GM23338 (cell line): ENCODE data around the gene NUDCD2. TPM values are rescaled to one million over a fixed set of nuclear protein-coding genes. Genes with fewer than 3 reads are reported as not detected.

ENCODE experiments used
- ATAC-seq: fragments of 200-7000 bp; cut with Tn5 transposase; 3 replicates; pipeline ENCODE4 v1.9.1; 2020
- DNase-seq: peaks from one replicate; pipeline ENCODE4 v3.0.0-alpha.2; 2015; ENCODE audit warnings: low spot score
- H2AFZ ChIP-seq: fragments of 200-600 bp; sonication (generic); 2 replicates; pipeline ENCODE4 v1.8.0; 2016; ENCODE audit warnings: antibody characterized with exemption, mild to moderate bottlenecking, moderate library complexity
- H3F3A ChIP-seq: fragments of 200-600 bp; sonication (generic); replicated peaks from 2 replicates; pipeline ENCODE4 v1.8.0; 2017; ENCODE audit warnings: antibody characterized with exemption, mixed run types, low read depth
- H3K27ac ChIP-seq: fragments of 200-600 bp; sonication (generic); 2 replicates; pipeline ENCODE4 v1.6.1; 2016; ENCODE audit warnings: low read depth
- H3K27me3 ChIP-seq: fragments of 200-600 bp; sonication (generic); 2 replicates; pipeline ENCODE4 v1.8.0; 2016; ENCODE audit warnings: mild to moderate bottlenecking, mixed run types, moderate library complexity; ENCODE audit not compliant: insufficient read depth
- H3K36me3 ChIP-seq: fragments of 200-600 bp; sonication (generic); 2 replicates; pipeline ENCODE4 v1.8.0; 2016; ENCODE audit warnings: mild to moderate bottlenecking; ENCODE audit not compliant: insufficient read depth
- H3K4me1 ChIP-seq: fragments of 200-600 bp; sonication (generic); 2 replicates; pipeline ENCODE4 v1.8.0; 2016; ENCODE audit warnings: mild to moderate bottlenecking, moderate library complexity; ENCODE audit not compliant: insufficient read depth
- H3K4me2 ChIP-seq: fragments of 200-600 bp; sonication (generic); 2 replicates; pipeline ENCODE4 v1.7.1; 2017; ENCODE audit warnings: mixed run types
- H3K4me3 ChIP-seq: fragments of 200-600 bp; sonication (generic); 2 replicates; pipeline ENCODE4 v1.6.1; 2016; ENCODE audit warnings: mixed run types
- H3K79me2 ChIP-seq: fragments of 200-600 bp; sonication (generic); replicated peaks from 2 replicates; pipeline ENCODE4 v1.8.0; 2017; ENCODE audit warnings: mild to moderate bottlenecking; ENCODE audit not compliant: insufficient read depth
- H3K9me2 ChIP-seq: fragments of 200-600 bp; sonication (generic); 2 replicates; pipeline ENCODE4 v1.8.0; 2017; ENCODE audit not compliant: insufficient read depth
- H4K20me1 ChIP-seq: fragments of 200-600 bp; sonication (generic); replicated peaks from 2 replicates; pipeline ENCODE4 v1.8.0; 2017; ENCODE audit warnings: mild to moderate bottlenecking; ENCODE audit not compliant: insufficient read depth
- H3K27ac Mint-ChIP-seq: 2 replicates; pipeline ENCODE4 v1.8.0; 2020; ENCODE audit warnings: inconsistent platforms, mild to moderate bottlenecking, moderate library complexity, mixed read lengths
- H3K27me3 Mint-ChIP-seq: 3 replicates; pipeline ENCODE4 v1.8.0; 2022; ENCODE audit warnings: low read depth, mild to moderate bottlenecking, moderate library complexity, mixed read lengths, inconsistent platforms; ENCODE audit not compliant: insufficient read depth, poor library complexity
- H3K36me3 Mint-ChIP-seq: 3 replicates; pipeline ENCODE4 v1.8.0; 2021; ENCODE audit warnings: low read depth, mild to moderate bottlenecking, inconsistent platforms, moderate library complexity, mixed read lengths
- H3K4me1 Mint-ChIP-seq: 3 replicates; pipeline ENCODE4 v1.8.0; 2020; ENCODE audit warnings: mild to moderate bottlenecking, inconsistent platforms, mixed read lengths
- H3K4me3 Mint-ChIP-seq: 3 replicates; pipeline ENCODE4 v1.8.0; 2021; ENCODE audit warnings: moderate library complexity, mild to moderate bottlenecking, inconsistent platforms, mixed read lengths
- H3K9me3 Mint-ChIP-seq: 3 replicates; pipeline ENCODE4 v1.8.0; 2020; ENCODE audit warnings: moderate library complexity, mild to moderate bottlenecking, inconsistent platforms, mixed read lengths
- EZH2phosphoT487 ChIP-seq: fragments of 200-600 bp; sonication (generic); IDR thresholded peaks from one replicate; pipeline ENCODE4 v1.8.1; 2018; ENCODE audit warnings: antibody characterized with exemption; ENCODE audit not compliant: unreplicated experiment
- JUNB ChIP-seq: IDR thresholded peaks from one replicate; pipeline ENCODE4 v1.6.1; 2016; ENCODE audit warnings: antibody characterized with exemption; ENCODE audit not compliant: unreplicated experiment
- STAT1 ChIP-seq: IDR thresholded peaks from one replicate; pipeline ENCODE4 v1.6.1; 2016; ENCODE audit warnings: antibody characterized with exemption; ENCODE audit not compliant: unreplicated experiment
- ZNF114 ChIP-seq: fragments of 250-450 bp; sonication (Bioruptor Pico); IDR thresholded peaks from 2 replicates; pipeline ENCODE4 v1.5.0; 2020; ENCODE audit warnings: mild to moderate bottlenecking, moderate library complexity
- ZNF331 ChIP-seq: fragments of 250-450 bp; sonication (Bioruptor Pico); IDR thresholded peaks from 2 replicates; pipeline ENCODE4 v1.5.0; 2020; ENCODE audit warnings: low read depth, mild to moderate bottlenecking, moderate library complexity
- polyA plus RNA-seq: library from polyadenylated mRNA; unstranded; fragments of >200 nt; fragmentation: Nextera tagmentation; extraction: Ambion mirVana; gene quantifications from 2 replicates; pipeline ENCODE4 v1.2.1, GENCODE V29; 2016
- total RNA-seq: library from RNA; depleted of rRNA; stranded (reverse); fragments of >200 nt; shearing (Covaris generic); gene quantifications from 2 replicates; pipeline ENCODE4 v1.2.3, GENCODE V29; 2014
- TF ChIP-seq, protein P1 (sequence below): fragments of 250-450 bp; sonication (Bioruptor Pico); IDR thresholded peaks from 2 replicates; pipeline ENCODE4 v1.5.0; 2020; ENCODE audit warnings: mild to moderate bottlenecking, moderate library complexity
- TF ChIP-seq, protein P2 (sequence below): IDR thresholded peaks from one replicate; pipeline ENCODE4 v1.6.1; 2018; ENCODE audit warnings: antibody characterized with exemption; ENCODE audit not compliant: unreplicated experiment
- TF ChIP-seq, protein P3 (sequence below): IDR thresholded peaks from 2 replicates; pipeline ENCODE4 v1.6.1; 2016; ENCODE audit warnings: antibody characterized with exemption

NUDCD2 gene
- total and polyA plus RNA-seq, 2 experiments from 2014 or later: 23.2 to 123 TPM

- TF ChIP-seq, protein P1, sequence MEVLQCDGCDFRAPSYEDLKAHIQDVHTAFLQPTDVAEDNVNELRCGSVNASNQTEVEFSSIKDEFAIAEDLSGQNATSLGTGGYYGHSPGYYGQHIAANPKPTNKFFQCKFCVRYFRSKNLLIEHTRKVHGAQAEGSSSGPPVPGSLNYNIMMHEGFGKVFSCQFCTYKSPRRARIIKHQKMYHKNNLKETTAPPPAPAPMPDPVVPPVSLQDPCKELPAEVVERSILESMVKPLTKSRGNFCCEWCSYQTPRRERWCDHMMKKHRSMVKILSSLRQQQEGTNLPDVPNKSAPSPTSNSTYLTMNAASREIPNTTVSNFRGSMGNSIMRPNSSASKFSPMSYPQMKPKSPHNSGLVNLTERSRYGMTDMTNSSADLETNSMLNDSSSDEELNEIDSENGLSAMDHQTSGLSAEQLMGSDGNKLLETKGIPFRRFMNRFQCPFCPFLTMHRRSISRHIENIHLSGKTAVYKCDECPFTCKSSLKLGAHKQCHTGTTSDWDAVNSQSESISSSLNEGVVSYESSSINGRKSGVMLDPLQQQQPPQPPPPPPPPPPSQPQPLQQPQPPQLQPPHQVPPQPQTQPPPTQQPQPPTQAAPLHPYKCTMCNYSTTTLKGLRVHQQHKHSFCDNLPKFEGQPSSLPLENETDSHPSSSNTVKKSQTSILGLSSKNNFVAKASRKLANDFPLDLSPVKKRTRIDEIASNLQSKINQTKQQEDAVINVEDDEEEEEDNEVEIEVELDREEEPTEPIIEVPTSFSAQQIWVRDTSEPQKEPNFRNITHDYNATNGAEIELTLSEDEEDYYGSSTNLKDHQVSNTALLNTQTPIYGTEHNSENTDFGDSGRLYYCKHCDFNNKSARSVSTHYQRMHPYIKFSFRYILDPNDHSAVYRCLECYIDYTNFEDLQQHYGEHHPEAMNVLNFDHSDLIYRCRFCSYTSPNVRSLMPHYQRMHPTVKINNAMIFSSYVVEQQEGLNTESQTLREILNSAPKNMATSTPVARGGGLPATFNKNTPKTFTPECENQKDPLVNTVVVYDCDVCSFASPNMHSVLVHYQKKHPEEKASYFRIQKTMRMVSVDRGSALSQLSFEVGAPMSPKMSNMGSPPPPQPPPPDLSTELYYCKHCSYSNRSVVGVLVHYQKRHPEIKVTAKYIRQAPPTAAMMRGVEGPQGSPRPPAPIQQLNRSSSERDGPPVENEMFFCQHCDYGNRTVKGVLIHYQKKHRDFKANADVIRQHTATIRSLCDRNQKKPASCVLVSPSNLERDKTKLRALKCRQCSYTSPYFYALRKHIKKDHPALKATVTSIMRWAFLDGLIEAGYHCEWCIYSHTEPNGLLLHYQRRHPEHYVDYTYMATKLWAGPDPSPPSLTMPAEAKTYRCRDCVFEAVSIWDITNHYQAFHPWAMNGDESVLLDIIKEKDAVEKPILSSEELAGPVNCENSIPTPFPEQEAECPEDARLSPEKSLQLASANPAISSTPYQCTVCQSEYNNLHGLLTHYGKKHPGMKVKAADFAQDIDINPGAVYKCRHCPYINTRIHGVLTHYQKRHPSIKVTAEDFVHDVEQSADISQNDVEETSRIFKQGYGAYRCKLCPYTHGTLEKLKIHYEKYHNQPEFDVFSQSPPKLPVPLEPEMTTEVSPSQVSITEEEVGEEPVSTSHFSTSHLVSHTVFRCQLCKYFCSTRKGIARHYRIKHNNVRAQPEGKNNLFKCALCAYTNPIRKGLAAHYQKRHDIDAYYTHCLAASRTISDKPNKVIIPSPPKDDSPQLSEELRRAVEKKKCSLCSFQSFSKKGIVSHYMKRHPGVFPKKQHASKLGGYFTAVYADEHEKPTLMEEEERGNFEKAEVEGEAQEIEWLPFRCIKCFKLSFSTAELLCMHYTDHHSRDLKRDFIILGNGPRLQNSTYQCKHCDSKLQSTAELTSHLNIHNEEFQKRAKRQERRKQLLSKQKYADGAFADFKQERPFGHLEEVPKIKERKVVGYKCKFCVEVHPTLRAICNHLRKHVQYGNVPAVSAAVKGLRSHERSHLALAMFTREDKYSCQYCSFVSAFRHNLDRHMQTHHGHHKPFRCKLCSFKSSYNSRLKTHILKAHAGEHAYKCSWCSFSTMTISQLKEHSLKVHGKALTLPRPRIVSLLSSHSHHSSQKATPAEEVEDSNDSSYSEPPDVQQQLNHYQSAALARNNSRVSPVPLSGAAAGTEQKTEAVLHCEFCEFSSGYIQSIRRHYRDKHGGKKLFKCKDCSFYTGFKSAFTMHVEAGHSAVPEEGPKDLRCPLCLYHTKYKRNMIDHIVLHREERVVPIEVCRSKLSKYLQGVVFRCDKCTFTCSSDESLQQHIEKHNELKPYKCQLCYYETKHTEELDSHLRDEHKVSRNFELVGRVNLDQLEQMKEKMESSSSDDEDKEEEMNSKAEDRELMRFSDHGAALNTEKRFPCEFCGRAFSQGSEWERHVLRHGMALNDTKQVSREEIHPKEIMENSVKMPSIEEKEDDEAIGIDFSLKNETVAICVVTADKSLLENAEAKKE (CRISPR knock-in tag): no peak
- TF ChIP-seq ZNF114 (CRISPR knock-in tag): no peak
- TF ChIP-seq JUNB: no peak
- no peak for TF ChIP-seq EZH2phosphoT487
Measured at GRCh38 chr5:163458778-163459385, 1.0 kb downstream of the NUDCD2 start (continued).

GRCh38 chr5:163456840-163457239 lies 3.1 kb downstream of the NUDCD2 start:
- Mint-ChIP-seq H3K4me3 (no peak overlapping the region), H3K27me3 (peaks cover 13% of the 10 kb centered on the region), H3K27ac (no peak overlapping the region; the same call in 1 of the 2 replicates), H3K9me3 (peaks cover 3% of the 10 kb centered on the region; the same call in 2 of the 3 replicates), H3K4me1 (peaks cover 7% of the 10 kb centered on the region), H3K36me3 (peaks cover 38% of the 10 kb centered on the region)
- Histone ChIP-seq H3K9me2 (no peaks in the 10 kb centered on the region), H3K27ac (no peak overlapping the region), H4K20me1 (no peaks in the 10 kb centered on the region), H3K36me3 (peaks cover 12% of the 10 kb centered on the region; the same call in 1 of the 2 replicates), H3K79me2 (peaks cover 34% of the 10 kb centered on the region), H3K4me1 (peaks cover 6% of the 10 kb centered on the region), H3F3A (peaks cover 9% of the 10 kb centered on the region; the same call in 1 of the 2 replicates), H3K4me3 (no peak overlapping the region), H3K4me2 (no peak overlapping the region), H2AFZ (no peak overlapping the region), H3K27me3 (no peaks in the 10 kb centered on the region)
- TF ChIP-seq, protein P2, sequence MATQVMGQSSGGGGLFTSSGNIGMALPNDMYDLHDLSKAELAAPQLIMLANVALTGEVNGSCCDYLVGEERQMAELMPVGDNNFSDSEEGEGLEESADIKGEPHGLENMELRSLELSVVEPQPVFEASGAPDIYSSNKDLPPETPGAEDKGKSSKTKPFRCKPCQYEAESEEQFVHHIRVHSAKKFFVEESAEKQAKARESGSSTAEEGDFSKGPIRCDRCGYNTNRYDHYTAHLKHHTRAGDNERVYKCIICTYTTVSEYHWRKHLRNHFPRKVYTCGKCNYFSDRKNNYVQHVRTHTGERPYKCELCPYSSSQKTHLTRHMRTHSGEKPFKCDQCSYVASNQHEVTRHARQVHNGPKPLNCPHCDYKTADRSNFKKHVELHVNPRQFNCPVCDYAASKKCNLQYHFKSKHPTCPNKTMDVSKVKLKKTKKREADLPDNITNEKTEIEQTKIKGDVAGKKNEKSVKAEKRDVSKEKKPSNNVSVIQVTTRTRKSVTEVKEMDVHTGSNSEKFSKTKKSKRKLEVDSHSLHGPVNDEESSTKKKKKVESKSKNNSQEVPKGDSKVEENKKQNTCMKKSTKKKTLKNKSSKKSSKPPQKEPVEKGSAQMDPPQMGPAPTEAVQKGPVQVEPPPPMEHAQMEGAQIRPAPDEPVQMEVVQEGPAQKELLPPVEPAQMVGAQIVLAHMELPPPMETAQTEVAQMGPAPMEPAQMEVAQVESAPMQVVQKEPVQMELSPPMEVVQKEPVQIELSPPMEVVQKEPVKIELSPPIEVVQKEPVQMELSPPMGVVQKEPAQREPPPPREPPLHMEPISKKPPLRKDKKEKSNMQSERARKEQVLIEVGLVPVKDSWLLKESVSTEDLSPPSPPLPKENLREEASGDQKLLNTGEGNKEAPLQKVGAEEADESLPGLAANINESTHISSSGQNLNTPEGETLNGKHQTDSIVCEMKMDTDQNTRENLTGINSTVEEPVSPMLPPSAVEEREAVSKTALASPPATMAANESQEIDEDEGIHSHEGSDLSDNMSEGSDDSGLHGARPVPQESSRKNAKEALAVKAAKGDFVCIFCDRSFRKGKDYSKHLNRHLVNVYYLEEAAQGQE: no peak
- no peak for TF ChIP-seq EZH2phosphoT487
- no peak for TF ChIP-seq ZNF331 (CRISPR knock-in tag)
- TF ChIP-seq, protein P3, sequence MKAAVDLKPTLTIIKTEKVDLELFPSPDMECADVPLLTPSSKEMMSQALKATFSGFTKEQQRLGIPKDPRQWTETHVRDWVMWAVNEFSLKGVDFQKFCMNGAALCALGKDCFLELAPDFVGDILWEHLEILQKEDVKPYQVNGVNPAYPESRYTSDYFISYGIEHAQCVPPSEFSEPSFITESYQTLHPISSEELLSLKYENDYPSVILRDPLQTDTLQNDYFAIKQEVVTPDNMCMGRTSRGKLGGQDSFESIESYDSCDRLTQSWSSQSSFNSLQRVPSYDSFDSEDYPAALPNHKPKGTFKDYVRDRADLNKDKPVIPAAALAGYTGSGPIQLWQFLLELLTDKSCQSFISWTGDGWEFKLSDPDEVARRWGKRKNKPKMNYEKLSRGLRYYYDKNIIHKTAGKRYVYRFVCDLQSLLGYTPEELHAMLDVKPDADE: no peak
- no peak for TF ChIP-seq STAT1
- TF ChIP-seq ZNF114 (CRISPR knock-in tag): no peak
- ATAC-seq: no peak
- DNase-seq: no peak
